ENCODE results near the gene OCA2. TPM values are rescaled to one million over a fixed set of nuclear protein-coding genes. Genes with fewer than 3 reads are reported as not detected.

OCA2 gene
- polyA plus RNA-seq, 1 donor (not counting 4 experiments of a cell fraction or from before 2014, with no cell fraction given): 0.05 TPM

- Histone ChIP-seq H3K9ac (ENCODE audit: control insufficient read depth, extremely low read depth, insufficient read depth, low read length) (no peak overlapping the region), H2AFZ (ENCODE audit: control insufficient read depth, low read length) (no peak overlapping the region), H3K4me3 (ENCODE audit: control insufficient read depth in 2 of 3, extremely low read depth in 1 of 3, insufficient read depth in 2 of 3, low read depth in 1 of 3, low read length in 3 of 3) (no peak overlapping the region), H3K4me2 (ENCODE audit: control insufficient read depth, extremely low read depth, insufficient read depth, low read depth, low read length) (no peak overlapping the region), H3K9me1 (ENCODE audit: control insufficient read depth, extremely low read depth, insufficient read depth, low read length) (no peaks in the 10 kb centered on the region), H3K4me1 (ENCODE audit: control insufficient read depth, extremely low read depth, insufficient read depth, low read length) (no peaks in the 10 kb centered on the region), H3K79me2 (ENCODE audit: control insufficient read depth, insufficient read depth, low read length) (no peaks in the 10 kb centered on the region), H4K20me1 (ENCODE audit: control insufficient read depth, extremely low read depth, insufficient read depth, low read length) (no peaks in the 10 kb centered on the region), H3K9me3 (ENCODE audit: control insufficient read depth, low read depth, low read length) (peaks cover 2% of the 10 kb centered on the region), H3K27me3 (ENCODE audit: control insufficient read depth, extremely low read depth, insufficient read depth, low read length) (no peaks in the 10 kb centered on the region), H3K36me3 (ENCODE audit: control insufficient read depth in 2 of 2, extremely low read depth in 1 of 2, insufficient read depth in 2 of 2, low read length in 2 of 2) (no peaks in the 10 kb centered on the region), H3K27ac (ENCODE audit: control insufficient read depth, insufficient read depth, low read length) (no peak overlapping the region)
- dilution Hi-C loops (cut with MboI; ENCODE audit: extremely low pct_ligation_motif_present, low sequenced_read_pairs): no loop called here
- DNase-seq (ENCODE audit: low read depth, low spot score) (no peak), FAIRE-seq (no peak)
- TF ChIP-seq EZH2 (IDR thresholded peaks at IDR 0.05; ENCODE audit: low read length) (no peak), CTCF (optimal IDR thresholded peaks at IDR 0.05 in 1 of 3, IDR thresholded peaks at IDR 0.05 in 1 of 3, conservative IDR thresholded peaks at IDR 0.05 in 1 of 3; ENCODE audit: extremely low read depth in 1 of 3, insufficient read depth in 2 of 3, low read length in 3 of 3) (no peak)
Observed at GRCh38 chr15:28058082-28058481, 41.0 kb downstream of the OCA2 start.

GRCh38 chr15:28051955-28052633 lies 47.0 kb downstream of the OCA2 start:
- H3K9ac ChIP-seq (ENCODE audit: control insufficient read depth, extremely low read depth, insufficient read depth, low read length): no peak overlapping the region
- DNase-seq (ENCODE audit: low read depth, low spot score) (no peak), FAIRE-seq (no peak)
- H2AFZ ChIP-seq (ENCODE audit: control insufficient read depth, low read length): no peak overlapping the region
- H4K20me1 ChIP-seq (ENCODE audit: control insufficient read depth, extremely low read depth, insufficient read depth, low read length): no peaks in the 10 kb centered on the region
- TF ChIP-seq EZH2 (IDR thresholded peaks at IDR 0.05; ENCODE audit: low read length) (no peak), CTCF (optimal IDR thresholded peaks at IDR 0.05 in 1 of 3, IDR thresholded peaks at IDR 0.05 in 1 of 3, conservative IDR thresholded peaks at IDR 0.05 in 1 of 3; ENCODE audit: extremely low read depth in 1 of 3, insufficient read depth in 2 of 3, low read length in 3 of 3) (no peak)
- H3K36me3 ChIP-seq (ENCODE audit: control insufficient read depth in 2 of 2, extremely low read depth in 1 of 2, insufficient read depth in 2 of 2, low read length in 2 of 2): no peaks in the 10 kb centered on the region
- no peak overlapping the region for H3K4me3 ChIP-seq (ENCODE audit: control insufficient read depth in 2 of 3, extremely low read depth in 1 of 3, insufficient read depth in 2 of 3, low read depth in 1 of 3, low read length in 3 of 3)
- no peaks in the 10 kb centered on the region for H3K27me3 ChIP-seq (ENCODE audit: control insufficient read depth, extremely low read depth, insufficient read depth, low read length)
- H3K4me2 ChIP-seq (ENCODE audit: control insufficient read depth, extremely low read depth, insufficient read depth, low read depth, low read length): no peak overlapping the region
- H3K27ac ChIP-seq (ENCODE audit: control insufficient read depth, insufficient read depth, low read length): no peak overlapping the region
- peaks cover 2% of the 10 kb centered on the region for H3K9me3 ChIP-seq (ENCODE audit: control insufficient read depth, low read depth, low read length)
- dilution Hi-C loops (cut with MboI; ENCODE audit: extremely low pct_ligation_motif_present, low sequenced_read_pairs): no loop called here
- no peaks in the 10 kb centered on the region for H3K9me1 ChIP-seq (ENCODE audit: control insufficient read depth, extremely low read depth, insufficient read depth, low read length)
- no peaks in the 10 kb centered on the region for H3K79me2 ChIP-seq (ENCODE audit: control insufficient read depth, insufficient read depth, low read length)
- no peaks in the 10 kb centered on the region for H3K4me1 ChIP-seq (ENCODE audit: control insufficient read depth, extremely low read depth, insufficient read depth, low read length)
